Measurements from ENCODE around the gene TEX38.

DNA sequence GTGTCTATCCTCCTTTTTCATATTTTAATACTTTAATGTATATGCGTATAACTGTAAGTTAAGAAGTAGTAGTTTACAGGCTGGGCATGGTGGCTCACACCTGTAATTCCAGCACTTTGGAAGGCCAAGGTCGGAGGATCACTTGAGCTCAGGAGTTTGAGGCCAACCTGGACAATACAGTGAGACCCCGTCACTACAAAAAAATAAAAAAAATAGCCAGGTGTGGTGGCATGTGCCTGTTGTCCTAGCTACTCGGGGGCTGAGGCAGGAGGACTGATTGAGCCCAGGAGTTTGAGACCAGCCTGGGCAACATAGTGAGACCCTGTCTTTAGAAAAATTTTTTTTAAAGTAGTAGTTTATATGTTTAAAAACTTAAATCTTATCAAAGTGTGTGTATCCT, 25.8 kb upstream of the TEX38 start:
- TF ChIP-seq CTCF (IDR thresholded peaks at IDR 0.05) = no peak
- no peak for TF ChIP-seq POLR2A (IDR thresholded peaks at IDR 0.05)
